Measurements from ENCODE around the gene BRAT1.

Gene BRAT1

DNA sequence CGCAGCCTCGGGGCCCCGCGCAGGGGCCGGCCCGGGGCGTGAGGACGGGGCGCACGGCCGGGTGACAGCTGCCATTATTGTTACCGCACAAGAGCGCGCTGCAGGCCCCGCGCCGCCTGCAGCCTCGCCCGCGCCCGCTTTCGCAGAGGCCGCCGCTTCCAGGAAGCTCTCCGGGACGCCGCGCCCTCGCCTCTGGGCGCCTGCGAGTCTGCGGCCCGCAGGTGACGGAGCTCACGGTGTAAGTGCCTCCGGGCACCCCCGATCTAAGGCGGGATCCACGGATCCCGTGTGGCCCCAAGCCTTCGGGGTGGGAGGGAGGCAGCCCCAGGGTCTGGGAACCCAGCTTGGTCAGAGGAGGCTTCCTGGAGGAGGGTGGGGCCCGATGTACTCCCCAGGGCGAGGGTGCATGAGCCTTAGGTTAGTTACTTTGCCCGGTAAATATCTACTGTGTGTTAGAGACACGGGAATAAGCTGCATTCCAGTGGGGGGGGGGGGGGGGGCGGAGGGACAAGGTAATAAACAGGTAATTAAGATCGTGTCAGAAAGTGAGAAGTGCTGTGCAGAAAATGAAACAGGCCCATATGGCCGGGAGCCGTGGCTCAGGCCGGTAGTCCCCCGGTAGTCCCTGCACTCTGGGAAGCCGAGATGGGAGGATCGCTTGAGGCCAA lies 4.1 kb upstream of the BRAT1 start:
- DNase-seq = no peak

DNA sequence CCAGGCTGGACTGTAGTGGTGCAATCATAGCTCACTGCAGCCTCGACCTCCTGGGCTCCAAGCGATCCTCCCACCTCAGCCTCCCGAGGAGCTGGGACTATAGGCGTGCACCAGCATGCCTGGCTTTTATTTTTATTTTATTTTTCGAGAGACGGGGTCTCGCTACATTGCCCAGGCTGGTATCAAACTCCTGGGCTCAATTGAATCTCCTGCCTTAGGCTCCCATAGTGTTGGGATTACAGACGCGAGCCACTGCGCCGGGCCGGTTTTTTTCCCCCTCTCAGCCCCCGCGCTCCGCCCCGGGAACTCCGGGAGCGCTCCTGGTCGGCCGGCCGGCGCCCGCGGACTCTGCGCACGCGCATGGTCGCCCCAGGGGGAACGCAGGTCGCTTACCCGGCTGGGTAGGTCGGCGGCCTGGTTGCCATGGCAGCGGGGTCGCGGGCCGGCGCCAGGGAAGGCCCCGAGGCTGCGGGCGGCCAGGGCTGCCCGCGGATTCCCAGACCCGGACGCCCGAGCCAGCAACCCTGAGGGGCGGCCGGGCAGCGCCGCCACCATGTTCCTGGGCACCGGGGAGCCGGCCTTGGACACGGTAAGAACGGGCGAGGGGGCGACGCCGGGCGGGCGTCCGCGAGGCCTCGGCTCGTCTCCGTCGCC lies 3.4 kb upstream of the BRAT1 start, which contains the start of gene IQCE:
Gene IQCE (plus strand): TSS at position 351 of the 654 bp plus-strand sequence. CDS start 203 bp downstream, at position 554.
- peak; percentile 67 to 92 for DNase-seq

DNA sequence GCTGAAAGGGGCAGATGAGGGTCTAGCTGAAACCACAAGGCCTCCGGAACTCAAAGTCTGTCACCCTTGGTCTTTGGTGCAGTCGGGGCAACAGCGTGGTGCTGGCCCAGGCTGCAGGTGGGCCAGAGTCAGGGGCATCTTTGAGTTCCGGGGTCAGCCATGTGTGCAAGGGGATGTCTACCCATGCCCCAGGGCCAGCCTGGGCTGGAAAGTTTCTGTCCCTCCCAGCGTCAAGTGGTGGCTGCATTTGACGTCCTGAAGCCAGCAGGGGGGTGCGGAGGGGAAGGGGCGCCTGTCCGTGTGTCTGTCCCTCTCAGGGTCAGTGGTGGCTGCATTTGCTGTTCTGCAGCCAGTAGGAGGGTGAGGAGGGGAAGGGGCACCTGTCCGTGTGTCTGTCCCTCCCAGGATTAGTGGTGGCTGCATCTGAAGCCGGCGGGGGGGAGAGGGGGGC lies 638 bp downstream of the BRAT1 start:
- DNase-seq = no peak

DNA sequence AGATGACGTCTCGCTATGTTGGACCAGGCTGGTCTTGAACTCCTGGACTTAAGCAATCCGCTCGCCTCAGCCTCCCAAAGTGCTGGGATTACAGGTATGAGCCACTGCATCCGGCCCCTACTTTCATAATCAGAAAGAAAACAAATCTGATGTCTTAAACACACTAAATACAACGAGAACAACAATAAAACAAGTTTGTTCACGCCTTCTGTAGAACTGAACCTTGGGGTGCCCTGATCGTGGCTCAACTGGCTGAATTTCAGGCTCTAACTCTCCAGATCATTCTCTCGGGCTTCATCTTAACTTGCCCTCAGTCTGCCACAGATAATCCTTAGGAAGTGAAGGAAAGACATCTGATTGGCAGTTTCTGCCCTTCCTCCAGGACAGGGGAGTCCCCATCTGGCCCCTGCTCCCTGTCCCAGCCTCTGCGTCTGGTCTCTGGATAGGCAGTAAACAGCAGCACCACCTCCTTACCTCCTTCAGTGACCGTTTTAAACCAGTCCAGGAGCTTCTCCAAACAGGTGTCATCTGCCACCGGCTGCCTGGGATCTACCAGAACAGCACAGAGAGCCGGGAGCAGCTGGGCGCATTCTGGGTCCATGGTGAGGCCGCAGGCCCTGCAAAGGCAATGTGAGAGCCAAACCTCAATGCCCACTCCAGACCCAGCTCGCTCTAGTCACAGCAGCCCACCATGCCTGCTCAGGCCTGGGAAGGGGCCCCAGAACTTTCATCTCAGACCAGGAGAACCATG lies 1.3 kb downstream of the BRAT1 start:
- no peak for DNase-seq

DNA sequence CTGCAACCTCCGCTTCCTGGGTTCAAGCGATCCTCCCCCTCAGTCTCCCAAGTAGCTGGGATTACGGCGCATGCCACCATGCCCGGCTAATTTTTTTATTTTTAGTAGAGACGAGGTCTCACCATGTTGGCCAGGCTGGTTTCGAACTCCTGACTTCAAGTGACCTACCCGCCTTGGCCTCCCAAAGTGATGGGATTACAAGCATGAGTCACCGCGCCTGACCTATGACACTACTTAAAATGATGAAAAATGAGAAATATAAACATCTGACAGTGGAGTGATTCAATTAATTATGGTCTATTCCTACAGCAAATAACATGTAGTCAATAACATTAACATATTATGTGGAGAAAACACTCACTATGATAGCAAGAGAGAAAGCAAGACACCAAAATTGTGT lies 2.2 kb downstream of the BRAT1 start:
- no peak for DNase-seq

DNA sequence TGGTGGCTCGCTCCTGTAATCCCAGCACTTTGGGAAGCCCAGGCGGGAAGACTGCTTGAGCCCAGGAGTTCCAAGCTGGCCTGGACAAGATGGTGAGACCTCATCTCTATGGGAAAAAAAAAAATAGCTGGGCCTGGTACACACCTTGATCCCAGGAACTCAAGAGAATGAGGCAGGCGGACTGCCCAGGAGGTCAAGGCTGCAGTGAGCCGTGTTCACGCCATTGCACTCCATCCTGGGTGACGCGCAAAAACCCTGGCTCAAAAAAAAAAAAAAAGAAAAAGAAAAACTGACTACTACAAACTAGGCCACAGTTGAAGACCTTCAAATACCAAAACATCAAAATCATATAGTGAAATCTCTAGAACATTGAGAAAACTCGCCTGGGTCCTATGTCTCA lies 3.9 kb downstream of the BRAT1 start:
- no peak for DNase-seq

DNA sequence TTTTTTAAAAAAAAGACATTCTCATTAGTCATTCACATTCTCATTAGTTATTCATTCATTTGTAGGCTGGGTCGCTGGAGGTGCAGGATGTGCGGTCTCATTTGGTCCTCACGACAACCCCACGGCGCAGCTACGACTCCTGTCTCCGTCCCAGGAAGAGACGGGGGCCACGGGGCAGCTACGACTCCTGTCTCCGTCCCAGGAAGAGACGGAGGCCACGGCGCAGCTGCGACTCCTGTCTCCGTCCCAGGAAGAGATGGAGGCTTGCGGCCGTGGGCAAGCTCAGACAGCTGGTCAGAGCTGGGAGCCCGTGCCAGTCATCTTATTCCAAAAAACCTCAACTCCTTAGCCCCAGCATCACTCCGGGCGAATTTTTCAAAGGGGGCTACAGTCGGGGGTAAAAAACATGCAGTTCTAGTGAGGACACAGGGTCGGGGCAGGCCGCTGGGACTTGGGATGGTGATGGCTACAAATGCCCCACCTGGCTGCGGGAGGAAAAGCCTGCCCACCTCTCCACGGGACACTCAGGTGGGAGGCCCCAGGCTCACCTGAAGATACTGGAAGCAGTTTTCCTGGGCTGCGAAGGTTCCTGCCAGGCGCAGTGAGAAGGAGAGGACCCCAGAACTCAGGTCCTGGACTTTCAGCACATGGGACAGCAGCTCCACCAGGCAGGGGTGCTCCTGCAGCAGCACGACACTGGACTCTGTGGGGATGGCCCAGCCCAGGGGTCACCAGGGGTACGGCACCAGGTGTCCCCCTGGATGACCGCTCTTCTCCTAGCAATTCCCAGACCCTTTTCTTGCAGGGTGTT lies 8.3 kb downstream of the BRAT1 start:
- DNase-seq = no peak

DNA sequence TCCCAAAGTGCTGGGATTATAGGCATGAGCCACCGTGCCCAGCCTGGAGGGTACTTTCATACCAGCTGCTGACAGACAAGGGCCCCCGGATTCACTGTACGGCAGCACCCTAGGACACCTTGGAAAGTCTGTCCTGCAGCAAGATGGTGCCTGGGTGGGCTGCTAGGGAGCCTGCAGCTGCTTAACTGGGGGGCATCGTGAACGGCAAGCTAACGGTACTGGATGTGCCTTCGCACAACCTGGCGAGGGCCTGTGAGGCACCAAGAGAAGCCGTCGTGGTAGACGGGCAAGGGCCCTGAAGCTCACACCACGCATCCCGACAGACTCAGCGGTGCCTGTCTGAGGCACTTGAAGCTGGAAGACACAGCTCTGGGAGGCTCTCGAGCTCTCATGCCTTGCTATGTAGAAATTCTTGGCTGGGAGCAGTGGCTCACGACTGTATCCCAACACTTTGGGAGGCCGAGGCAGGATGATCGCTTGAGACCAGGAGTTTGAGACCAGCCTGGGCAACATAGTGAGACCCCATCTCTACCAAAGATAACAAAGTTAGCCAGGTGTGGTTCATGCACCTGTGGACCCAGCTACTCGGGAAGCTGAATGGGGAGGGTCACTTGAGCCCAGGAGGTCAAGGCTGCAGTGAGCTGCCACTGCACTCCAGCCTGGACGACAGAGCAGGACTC lies 9.4 kb downstream of the BRAT1 start:
- DNase-seq = no peak

DNA sequence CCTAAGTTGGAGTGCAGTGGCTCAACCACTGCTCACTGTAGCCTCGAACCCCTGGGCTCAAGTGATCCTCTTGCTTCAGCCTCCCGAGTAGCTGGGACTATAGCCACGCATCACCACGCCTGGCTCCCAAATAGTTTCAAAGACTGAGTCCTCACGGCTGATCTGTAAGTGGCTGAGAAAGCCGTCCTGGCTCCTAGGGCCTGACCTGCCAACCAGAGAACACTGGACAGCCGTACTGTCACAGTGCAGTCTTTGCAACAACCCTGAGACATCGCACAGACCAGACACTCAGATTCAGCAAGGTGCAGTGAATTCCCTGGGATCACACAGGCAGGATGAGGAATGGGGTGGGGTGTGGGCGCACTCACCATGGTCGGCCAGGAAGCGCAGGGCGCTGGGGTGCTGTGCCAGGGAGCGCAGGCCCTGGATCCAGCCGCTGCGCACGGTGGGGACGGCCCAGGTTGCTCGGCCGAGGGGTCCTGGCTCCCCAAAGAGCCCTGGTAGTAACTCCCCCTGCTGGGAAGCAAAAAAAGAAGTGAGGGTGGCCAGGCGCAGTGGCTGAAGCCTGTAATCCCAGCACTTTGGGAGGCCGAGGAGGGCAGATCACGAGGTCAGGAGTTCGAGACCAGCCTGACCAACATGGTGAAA lies 10.7 kb downstream of the BRAT1 start:
- no peak for DNase-seq

DNA sequence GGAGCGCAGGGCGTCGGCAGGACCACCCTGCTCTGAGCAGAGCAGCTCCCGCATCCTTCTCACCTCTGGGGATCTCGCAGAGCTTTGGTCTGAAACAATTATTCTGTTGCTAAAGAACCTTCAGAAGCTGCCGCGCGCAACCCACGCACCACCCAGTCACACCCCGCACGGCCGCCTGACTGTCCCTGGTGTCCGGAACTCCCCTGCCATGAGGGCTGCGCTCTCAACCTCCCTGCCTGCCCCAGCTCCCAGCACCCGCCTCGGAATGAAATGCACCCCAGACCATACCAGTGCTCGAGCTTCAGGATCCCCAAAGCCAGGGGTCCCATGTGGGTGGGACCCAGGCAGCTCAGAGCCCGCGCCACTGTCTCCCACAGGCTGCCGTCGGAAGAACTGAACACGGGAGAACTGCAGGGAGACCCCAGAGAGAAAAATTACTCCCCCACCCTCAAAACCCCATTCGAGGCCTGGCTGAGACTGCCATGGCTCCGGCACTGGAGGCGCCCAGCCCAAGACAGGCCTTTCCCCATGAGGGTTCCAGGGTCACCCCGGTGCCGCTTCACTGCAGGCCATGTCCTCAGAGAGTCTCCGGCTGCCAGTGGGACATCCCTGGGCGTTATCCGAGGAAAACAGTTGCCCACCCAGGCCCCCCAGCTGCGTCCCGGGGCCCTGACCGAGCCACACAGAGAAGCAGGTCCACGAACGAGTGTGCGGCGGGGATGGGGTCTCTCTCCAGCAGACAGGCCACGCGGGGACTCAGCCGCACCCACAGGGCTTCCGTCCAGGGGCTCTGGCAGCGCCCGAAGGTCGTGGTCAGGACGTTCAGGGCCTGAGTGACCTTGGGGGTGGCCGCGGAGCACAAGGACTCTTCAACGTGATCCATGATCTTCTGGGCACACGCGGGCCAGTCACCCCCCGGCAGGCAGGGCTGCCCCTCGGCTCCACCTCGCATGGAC lies 12.1 kb downstream of the BRAT1 start:
- DNase-seq = no peak

DNA sequence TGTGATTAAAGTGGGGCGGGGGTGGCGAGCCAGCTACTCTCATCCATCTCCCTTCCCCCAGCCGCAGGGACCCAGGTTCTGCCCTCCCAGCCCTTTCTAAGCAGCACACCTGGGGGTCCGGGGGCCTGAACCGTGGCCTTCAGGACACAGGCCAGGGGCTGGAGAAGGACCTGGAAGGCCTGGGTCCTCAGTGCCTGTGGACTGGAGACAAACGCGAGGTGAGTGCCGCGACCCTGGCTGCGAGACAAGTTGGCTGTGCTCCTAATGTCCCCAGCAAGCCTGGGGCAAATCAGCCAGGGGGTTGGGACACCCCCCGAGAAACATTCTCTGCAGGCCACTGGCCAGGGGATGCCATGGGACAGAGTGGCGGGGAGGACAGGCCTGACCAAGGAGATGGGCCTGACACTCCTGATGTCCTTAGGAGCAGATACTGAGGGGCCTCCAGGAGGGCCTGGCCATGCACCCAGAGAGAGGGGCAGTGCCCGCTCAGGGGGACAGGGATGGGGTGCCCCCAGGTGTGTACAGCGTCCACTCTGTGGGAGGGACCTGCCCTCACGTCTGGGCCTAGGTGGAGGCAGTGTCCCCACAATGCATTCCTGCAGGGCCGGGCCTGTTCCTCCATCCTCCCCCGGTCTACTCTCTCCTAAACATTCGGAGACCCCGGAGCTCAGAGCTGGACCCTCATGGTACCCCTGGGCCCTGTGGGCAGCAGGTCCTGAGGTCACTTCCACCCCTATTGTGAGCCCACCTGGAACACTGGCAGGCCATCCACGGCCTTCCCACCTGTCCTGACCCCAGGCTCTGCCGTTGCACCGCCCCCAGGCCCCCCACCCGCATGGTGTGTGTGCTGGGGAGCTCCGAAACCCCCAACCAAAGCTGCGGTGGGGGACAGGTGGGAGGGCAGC lies 13.1 kb downstream of the BRAT1 start:
- no peak for DNase-seq

DNA sequence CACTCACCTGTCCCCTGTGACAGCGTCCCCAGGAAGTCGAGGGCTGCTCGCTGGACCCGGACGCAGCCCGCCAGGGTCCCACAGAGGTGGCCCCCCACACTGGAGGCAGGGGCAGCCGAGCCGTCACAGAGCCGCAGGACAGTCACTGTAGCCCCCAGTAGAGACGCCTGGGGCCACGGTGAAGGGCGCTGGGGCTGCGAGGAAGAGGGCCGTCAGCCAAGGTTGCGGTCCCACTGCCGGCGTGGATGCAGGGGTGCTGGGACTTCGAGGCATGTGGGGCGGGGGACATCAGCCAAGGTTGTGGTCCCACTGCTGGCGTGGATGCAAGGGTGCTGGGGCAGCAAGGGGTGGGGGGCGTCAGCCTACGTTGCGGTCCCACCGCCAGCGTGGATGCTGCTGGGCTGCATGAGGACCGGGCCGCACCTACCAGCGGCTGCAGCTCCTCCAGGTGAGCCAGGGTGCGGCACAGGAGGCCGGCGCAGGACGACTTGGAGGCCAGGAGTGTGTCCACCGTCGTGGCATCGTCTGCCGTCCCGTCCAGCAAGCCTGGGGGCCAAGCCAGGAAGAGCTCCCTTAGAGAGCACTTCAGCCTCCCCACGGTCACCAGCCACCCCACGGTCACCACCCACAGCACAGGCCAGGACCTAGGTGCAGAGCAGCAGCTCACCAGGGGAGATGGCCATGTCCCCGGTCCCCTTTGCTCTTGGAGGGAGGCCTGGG lies 13.9 kb downstream of the BRAT1 start:
- no peak for DNase-seq

DNA sequence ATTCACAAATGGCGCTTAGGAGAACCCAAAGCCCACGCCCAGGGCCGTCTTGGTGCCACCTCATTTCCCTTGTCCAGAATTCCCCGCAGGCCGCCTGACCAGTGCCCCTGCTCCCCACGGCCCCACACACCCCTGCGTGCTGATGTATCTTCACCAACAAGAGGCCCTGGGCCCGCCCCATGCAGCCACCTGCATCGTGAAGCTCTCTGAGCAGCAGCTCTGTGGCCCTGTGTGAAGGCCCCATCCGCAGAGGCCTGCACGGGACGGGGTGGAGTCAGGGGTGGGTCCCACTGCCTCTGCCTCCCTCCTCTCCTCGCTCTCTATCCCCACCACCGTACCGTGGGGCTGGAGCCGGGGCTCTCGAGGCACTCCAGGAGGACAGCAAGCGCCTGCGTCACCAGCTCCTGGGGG lies 14.7 kb downstream of the BRAT1 start:
- no peak for DNase-seq

DNA sequence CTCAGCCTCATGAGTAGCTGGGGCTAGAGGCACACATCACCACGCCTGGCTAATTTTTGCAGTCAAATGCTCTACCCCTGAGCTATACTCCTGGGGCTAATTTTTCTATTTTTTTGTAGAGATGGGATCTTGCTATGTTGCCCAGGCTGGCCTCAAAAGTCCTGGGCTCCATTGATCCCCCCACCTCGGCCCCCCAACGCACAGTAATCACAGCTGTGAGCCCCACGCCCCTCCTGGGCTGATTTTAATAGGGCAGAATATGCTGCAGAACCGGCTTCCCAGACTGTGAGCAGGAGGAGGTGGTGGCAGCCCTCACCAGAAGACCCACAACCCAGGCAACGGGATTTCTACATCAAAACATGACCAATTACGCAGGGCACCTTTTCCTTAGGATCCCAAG lies 15.2 kb downstream of the BRAT1 start:
- no peak for DNase-seq

DNA sequence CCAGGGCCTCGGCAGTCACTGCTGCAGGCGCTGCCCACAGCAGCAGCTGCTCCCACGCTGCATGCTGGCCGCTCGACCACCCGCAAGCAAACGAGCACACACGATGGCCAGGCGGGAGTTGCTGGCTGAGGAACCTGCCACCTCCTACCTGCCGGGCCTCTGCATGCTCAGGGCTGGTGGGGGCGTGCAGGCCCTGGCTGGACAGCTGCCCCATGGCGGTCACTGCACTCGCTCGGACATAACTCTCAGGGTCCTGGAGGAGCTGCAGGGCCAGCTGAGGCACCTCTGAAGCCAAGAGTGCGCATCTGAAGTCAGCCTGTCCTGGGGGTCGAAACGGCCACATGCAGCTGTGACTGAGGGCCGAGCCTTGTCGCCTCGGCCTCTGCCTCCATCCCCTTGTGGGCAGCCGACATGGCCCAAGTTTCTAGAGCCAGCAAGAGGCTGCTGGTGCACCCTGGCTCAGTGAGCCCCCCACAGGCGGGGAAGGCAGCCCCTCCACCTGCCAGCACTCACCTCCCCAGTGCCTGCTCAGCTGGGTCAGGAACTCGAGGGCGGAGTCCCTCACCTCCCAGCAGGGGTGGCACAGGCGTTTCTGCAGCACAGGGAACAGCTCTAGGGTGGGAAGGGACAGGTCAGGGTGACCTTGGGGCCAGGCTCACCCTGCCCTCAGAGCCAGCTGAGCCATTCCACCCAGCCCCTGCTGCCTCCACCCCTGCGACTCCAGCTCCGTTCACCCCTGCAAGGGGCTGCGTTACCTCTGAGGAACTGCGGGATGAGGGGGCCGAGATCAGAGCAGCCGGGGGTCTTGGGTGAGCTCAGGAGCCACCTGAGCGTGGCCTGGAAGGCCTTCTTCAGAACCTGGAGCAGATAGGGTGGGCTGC lies 16.1 kb downstream of the BRAT1 start:
- DNase-seq = no peak

DNA sequence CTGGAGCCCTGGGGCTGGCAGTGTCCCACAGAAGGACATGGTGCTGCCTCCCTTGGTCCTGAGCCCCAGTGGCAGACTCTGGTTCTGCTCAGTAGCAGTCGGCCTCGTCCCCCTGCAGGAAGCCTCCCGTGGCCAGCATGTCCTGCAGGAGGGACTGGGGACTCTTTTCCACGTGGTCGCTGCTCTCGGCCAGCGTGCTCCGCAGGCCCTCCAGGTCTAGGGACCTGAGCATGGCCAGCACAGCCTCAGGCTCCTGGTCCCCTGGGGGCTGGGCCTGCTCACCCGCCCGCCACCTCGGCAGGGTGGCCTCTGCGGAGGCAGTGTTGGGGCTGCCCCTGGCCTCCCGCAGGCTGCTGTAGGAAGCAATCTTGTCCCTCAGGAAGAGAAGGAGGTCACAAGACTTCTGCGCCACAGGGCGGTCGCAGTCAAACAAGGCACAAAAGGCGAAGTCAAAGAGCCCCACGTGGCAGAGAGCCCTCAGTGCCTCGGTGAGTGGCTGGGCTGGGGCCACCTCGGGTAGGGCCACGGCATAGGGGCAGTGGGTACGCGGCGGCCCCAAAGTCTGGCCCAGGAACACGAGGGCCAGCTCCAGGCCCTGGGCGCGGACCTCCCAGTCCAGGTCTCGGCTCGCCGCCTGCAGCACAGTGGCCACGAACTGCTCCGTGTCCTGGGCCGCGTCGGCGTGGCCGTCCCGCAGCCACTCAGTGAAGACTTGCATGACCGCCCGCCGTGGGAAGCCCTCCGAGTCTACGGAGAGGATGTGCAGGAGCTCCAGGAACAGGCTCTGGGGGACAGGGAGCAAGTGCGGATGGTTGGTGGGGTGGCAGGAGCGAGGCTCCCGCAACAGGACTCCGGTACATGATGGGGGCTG lies 17.1 kb downstream of the BRAT1 start:
- no peak for DNase-seq

Data from NCI-H446 (cell line).